ENCODE measurements around the gene FILIP1L. TPM values are rescaled to one million over a fixed set of nuclear protein-coding genes. Genes with fewer than 3 reads are reported as not detected.

Gene FILIP1L
- total and polyA plus RNA-seq, 2 donors from 2014 or later = 5.5 to 25.5 TPM

DNA sequence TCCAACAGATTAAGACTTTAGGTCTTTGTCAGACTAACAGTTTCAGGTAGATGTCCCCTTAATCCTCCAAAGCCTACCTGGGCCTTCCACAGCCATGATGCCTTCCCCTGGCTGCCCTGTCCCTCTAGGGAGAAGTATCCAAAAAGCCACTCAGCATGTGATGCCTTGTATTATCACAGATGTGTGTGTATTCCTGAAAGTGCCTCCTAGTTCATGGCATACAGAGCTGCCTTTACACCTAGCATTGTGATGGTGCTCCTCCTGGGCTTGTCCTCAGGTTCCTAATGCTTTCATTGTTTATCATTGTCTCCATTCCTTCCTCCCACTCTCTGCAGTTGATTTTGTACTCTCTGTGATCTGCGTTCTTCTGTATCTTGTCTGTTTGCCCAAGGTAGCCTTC lies 253.1 kb downstream of the FILIP1L start:
- H3K27ac ChIP-seq (ENCODE audit: low read depth in 2 of 2, low read length in 2 of 2) = peak overlapping the region in 1 of 2 donors; percentile 28
- intact Hi-C loops (cut with DNase I) = no loop called here

DNA sequence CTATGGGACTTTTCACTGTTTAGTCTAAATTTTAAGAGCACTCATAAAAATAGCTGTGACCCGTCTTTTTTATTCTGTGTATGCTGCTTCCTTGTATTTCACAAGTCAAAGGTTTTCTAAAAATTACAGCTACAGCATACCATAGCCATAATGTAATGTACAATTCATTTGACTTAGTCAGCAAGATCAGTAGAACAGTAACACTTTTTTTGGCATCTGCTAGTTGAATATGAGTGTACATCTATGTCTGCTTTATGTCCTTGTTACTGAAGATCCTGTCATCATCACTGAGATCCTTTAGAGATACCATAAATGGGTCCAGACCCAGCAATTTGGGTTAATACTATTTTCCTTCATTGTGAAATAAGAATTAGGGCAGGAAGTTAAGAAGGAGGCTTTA lies 254.5 kb downstream of the FILIP1L start:
- TF ChIP-seq, protein P1, sequence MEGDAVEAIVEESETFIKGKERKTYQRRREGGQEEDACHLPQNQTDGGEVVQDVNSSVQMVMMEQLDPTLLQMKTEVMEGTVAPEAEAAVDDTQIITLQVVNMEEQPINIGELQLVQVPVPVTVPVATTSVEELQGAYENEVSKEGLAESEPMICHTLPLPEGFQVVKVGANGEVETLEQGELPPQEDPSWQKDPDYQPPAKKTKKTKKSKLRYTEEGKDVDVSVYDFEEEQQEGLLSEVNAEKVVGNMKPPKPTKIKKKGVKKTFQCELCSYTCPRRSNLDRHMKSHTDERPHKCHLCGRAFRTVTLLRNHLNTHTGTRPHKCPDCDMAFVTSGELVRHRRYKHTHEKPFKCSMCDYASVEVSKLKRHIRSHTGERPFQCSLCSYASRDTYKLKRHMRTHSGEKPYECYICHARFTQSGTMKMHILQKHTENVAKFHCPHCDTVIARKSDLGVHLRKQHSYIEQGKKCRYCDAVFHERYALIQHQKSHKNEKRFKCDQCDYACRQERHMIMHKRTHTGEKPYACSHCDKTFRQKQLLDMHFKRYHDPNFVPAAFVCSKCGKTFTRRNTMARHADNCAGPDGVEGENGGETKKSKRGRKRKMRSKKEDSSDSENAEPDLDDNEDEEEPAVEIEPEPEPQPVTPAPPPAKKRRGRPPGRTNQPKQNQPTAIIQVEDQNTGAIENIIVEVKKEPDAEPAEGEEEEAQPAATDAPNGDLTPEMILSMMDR (IDR thresholded peaks at IDR 0.05; ENCODE audit: borderline replicate concordance, extremely low read depth, insufficient read depth) = no peak

More for the DNA sequence above, 253.1 kb downstream of the FILIP1L start:
- peaks cover 0 to 3% (median 3%) of the 10 kb centered on the region in 3 donors for H3K4me1 ChIP-seq (ENCODE audit: control insufficient read depth in 2 of 3, insufficient read depth in 2 of 3, low read depth in 1 of 3, low read length in 3 of 3)
- FAIRE-seq (no peak), DNase-seq (no peak)
- H3K9me3 ChIP-seq (ENCODE audit: control insufficient read depth in 2 of 3, insufficient read depth in 1 of 3, low read length in 3 of 3) = no peaks in the 10 kb centered on the region
- TF ChIP-seq, protein P1 (IDR thresholded peaks at IDR 0.05; ENCODE audit: borderline replicate concordance, extremely low read depth, insufficient read depth) = no peak
- H3K9ac ChIP-seq (ENCODE audit: low read length in 3 of 3) = no peak overlapping the region
- peaks cover 0 to 2% (median 0%) of the 10 kb centered on the region in 3 donors for H3K36me3 ChIP-seq (ENCODE audit: control insufficient read depth in 2 of 3, insufficient read depth in 3 of 3, low read length in 3 of 3)
- no peaks in the 10 kb centered on the region for H3K27me3 ChIP-seq (ENCODE audit: control insufficient read depth, insufficient read depth, low read length)
- no peak overlapping the region for H3K4me3 ChIP-seq (ENCODE audit: low read length in 3 of 3)

DNA sequence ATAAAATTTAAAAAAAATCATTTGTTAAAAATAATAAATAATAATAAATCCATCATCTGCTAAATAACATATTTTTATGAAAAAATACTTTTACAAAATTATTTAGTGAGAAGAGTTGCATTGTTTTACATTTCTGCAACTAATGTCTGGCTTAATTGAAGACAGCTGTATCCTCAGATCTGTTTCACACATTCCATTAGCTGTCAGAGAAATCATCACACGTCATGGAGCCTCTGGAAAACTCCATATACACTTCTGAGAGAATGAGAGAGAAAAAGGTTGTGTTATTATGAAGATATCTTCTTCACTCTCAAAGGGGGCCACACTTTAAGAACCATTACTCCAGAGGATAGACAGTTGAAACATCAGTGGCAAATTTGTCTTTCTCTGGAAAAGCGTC lies 255.8 kb downstream of the FILIP1L start:
- no peak overlapping the region for H3K27ac ChIP-seq (ENCODE audit: low read depth in 2 of 2, low read length in 2 of 2)
- H3K4me1 ChIP-seq (ENCODE audit: control insufficient read depth in 2 of 3, insufficient read depth in 2 of 3, low read depth in 1 of 3, low read length in 3 of 3) = peaks cover 0 to 3% (median 3%) of the 10 kb centered on the region in 3 donors
- no peak overlapping the region for H3K4me3 ChIP-seq (ENCODE audit: low read length in 3 of 3)
- no peaks in the 10 kb centered on the region for H3K9me3 ChIP-seq (ENCODE audit: control insufficient read depth in 2 of 3, insufficient read depth in 1 of 3, low read length in 3 of 3)
- DNase-seq (no peak), FAIRE-seq (no peak)
- peaks cover 0 to 2% (median 0%) of the 10 kb centered on the region in 3 donors for H3K36me3 ChIP-seq (ENCODE audit: control insufficient read depth in 2 of 3, insufficient read depth in 3 of 3, low read length in 3 of 3)
- intact Hi-C loops (cut with DNase I) = no loop called here
- TF ChIP-seq, protein P1 (IDR thresholded peaks at IDR 0.05; ENCODE audit: borderline replicate concordance, extremely low read depth, insufficient read depth) = no peak
- H3K27me3 ChIP-seq (ENCODE audit: control insufficient read depth, insufficient read depth, low read length) = no peaks in the 10 kb centered on the region
- no peak overlapping the region for H3K9ac ChIP-seq (ENCODE audit: low read length in 3 of 3)

More for the DNA sequence above, 254.5 kb downstream of the FILIP1L start:
- H3K36me3 ChIP-seq (ENCODE audit: control insufficient read depth in 2 of 3, insufficient read depth in 3 of 3, low read length in 3 of 3) = peaks cover 0 to 2% (median 0%) of the 10 kb centered on the region in 3 donors
- H3K27ac ChIP-seq (ENCODE audit: low read depth in 2 of 2, low read length in 2 of 2) = peak overlapping the region; percentile 16 to 29
- no peak overlapping the region for H3K4me3 ChIP-seq (ENCODE audit: low read length in 3 of 3)
- H3K9ac ChIP-seq (ENCODE audit: low read length in 3 of 3) = no peak overlapping the region
- H3K27me3 ChIP-seq (ENCODE audit: control insufficient read depth, insufficient read depth, low read length) = no peaks in the 10 kb centered on the region
- intact Hi-C loops (cut with DNase I) = no loop called here
- DNase-seq (peak in 2 of 5 donors; percentile 59 to 88), FAIRE-seq (no peak)
- H3K4me1 ChIP-seq (ENCODE audit: control insufficient read depth in 2 of 3, insufficient read depth in 2 of 3, low read depth in 1 of 3, low read length in 3 of 3) = peaks cover 0 to 3% (median 3%) of the 10 kb centered on the region in 3 donors
- no peaks in the 10 kb centered on the region for H3K9me3 ChIP-seq (ENCODE audit: control insufficient read depth in 2 of 3, insufficient read depth in 1 of 3, low read length in 3 of 3)

DNA sequence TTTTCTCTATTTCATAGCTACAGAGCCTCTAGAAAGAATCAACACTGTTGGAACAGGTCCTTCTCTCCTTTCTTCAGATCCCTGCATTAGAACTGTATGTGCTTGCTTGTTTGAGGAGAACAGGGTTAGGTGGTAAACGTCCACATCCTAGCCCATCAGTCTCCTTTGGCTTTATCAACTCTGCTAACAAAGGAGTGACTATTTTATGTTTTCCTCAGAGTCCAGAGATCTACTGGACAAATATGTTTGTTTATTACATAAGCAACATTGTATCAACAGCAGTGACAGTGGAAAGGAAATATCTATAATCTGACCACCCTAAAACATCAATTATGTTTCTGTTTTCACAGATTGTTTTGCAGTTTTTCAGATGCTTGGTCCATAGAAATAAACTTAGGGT lies 257.0 kb downstream of the FILIP1L start:
- H3K4me3 ChIP-seq (ENCODE audit: low read length in 3 of 3) = no peak overlapping the region
- FAIRE-seq = no peak
- H3K9ac ChIP-seq (ENCODE audit: low read length in 3 of 3) = no peak overlapping the region
- H3K4me1 ChIP-seq (ENCODE audit: control insufficient read depth in 2 of 3, insufficient read depth in 2 of 3, low read depth in 1 of 3, low read length in 3 of 3) = peaks cover 0 to 3% (median 3%) of the 10 kb centered on the region in 3 donors
- H3K36me3 ChIP-seq (ENCODE audit: control insufficient read depth in 2 of 3, insufficient read depth in 3 of 3, low read length in 3 of 3) = peaks cover 0 to under 1% (median 0%) of the 10 kb centered on the region in 3 donors
- no peaks in the 10 kb centered on the region for H3K9me3 ChIP-seq (ENCODE audit: control insufficient read depth in 2 of 3, insufficient read depth in 1 of 3, low read length in 3 of 3)
- no peaks in the 10 kb centered on the region for H3K27me3 ChIP-seq (ENCODE audit: control insufficient read depth, insufficient read depth, low read length)
- TF ChIP-seq, protein P1 (IDR thresholded peaks at IDR 0.05; ENCODE audit: borderline replicate concordance, extremely low read depth, insufficient read depth) = no peak
- DNase-seq = no peak
- peak overlapping the region in 1 of 2 donors; percentile 18 for H3K27ac ChIP-seq (ENCODE audit: low read depth in 2 of 2, low read length in 2 of 2)
- intact Hi-C loops (cut with DNase I) = no loop called here
